ENCODE measurements around the gene DUSP21.
"Not testable (repeated sequence)": the region's sequence is repeated elsewhere in the genome, so short reads cannot be mapped to it uniquely, and the experiment has no call there.

The DUSP21 gene

DNA sequence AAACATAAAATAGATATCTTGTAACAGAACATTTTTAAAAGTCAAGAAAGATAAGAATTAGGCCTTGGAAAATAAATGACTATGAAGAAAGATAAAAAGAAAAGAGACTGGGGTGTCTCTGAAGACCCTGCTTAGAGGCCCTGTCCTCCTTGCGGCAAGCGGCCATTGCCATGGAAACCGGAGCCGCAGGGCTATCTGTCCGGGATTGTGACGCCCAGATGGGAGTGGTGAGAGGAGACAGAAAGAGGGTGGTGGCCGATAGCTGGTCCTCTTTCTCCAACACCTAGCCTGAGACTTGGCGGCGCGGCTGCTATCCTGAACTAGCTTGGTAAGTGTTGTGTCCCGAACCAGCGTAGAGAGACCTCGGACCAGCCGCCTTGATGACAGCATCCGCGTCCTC lies at the start of gene DUSP21:
Gene DUSP21, plus strand, starts transcription at position 269 of the 400 bp plus-strand sequence. Its CDS starts 112 bp downstream, at position 381.
- DNase-seq, result no peak

DNA sequence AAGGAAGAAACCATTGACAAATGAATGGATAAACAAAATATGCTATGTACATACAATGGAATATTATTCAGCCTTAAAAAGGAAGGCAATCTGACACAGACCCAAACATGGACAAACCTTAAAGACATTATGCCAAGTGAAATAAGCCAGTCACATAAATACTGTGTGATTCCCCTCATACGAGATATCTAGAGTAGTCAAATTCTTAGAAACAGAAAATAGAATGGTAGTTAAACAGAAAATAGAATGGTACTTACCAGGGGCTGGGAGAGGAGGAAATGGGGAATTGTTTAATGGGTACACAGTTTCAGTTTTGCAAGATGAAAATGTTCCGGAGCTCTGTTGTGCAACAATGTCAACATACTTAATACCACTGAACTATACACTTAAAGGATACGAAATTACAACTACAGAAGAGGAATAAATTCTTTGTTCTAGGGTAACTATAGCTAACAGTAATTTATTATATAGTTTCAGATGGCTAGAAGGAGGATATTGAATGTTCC lies 47.8 kb upstream of the DUSP21 start:
- DNase-seq, result no peak

DNA sequence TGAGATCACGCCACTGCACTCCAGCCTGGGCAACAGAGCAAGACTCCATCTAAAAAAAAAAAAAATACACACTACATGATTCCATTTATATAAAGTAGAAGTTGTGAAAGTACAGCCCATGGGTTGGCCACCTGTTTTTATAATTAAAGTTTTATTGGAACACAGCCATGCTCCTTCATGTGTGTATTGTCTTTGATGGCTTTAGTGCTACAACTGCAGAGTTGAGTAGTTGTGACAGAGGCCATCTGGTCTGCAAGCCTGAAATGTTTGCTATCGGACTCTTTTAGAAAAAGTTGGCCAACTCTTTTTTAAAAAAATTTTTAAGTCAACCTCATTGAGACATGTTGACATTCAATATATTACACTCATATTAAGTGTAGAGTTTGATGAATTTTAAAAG lies 41.2 kb upstream of the DUSP21 start:
- DNase-seq, result no peak

DNA sequence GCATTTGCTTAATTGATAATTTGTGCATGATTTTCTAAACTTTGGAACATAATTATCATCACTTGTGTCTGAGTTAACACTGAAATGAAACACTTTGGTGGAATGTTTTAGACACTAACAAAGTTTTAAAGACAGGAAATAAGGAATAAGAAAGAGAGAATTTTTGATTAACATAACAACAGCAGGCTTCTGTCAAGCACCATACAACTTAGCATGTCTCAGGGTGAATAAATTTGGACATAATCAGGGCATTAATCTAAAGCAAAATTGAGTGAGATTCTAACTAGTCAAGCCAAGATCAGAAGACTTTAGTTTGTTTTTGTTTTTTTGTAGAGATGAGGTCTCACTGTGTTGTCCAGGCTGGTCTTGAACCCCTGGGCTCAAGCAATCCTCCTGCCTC lies 28.1 kb upstream of the DUSP21 start:
- no peak for DNase-seq

GRCh38 chrX:44816367-44816766 lies 27.5 kb upstream of the DUSP21 start:
- DNase-seq, result no peak

- DNase-seq, result no peak
These were observed 26.8 kb upstream of the DUSP21 start for GRCh38 chrX:44817029-44817428.

- no peak for DNase-seq
These were observed 21.2 kb upstream of the DUSP21 start for GRCh38 chrX:44822601-44823000.

- DNase-seq, result not testable (repeated sequence)
These were observed 20.6 kb upstream of the DUSP21 start for GRCh38 chrX:44823193-44823592.

DNA sequence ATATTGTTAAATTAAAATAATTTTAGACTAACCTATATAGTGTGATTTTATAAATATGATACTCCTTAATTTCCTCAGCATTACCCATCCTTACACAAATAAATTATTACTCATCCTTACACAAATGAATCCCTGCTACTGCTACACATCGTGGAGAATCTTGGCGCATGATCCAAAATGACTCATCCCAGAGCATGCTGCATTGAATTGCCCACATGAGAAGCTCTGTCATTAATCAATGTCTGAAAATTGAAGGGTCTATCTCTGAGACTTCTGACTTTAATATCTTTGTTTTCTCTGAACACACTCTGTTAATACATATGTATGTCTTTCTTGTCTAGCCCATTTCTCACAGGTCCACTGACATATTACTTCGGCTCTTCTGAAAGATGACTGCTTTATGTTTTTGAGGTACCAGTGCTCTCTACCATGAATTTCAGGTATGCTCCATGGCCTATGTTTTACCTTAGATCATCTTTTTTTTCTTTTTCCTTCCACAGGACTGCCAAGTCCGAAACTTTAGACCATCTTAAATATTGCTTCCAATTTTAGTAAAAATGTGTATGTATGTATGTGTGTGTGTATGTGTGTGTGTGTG lies 15.7 kb upstream of the DUSP21 start:
- no peak for DNase-seq

- DNase-seq, result no peak
These were observed 14.0 kb upstream of the DUSP21 start for GRCh38 chrX:44829832-44830231.

DNA sequence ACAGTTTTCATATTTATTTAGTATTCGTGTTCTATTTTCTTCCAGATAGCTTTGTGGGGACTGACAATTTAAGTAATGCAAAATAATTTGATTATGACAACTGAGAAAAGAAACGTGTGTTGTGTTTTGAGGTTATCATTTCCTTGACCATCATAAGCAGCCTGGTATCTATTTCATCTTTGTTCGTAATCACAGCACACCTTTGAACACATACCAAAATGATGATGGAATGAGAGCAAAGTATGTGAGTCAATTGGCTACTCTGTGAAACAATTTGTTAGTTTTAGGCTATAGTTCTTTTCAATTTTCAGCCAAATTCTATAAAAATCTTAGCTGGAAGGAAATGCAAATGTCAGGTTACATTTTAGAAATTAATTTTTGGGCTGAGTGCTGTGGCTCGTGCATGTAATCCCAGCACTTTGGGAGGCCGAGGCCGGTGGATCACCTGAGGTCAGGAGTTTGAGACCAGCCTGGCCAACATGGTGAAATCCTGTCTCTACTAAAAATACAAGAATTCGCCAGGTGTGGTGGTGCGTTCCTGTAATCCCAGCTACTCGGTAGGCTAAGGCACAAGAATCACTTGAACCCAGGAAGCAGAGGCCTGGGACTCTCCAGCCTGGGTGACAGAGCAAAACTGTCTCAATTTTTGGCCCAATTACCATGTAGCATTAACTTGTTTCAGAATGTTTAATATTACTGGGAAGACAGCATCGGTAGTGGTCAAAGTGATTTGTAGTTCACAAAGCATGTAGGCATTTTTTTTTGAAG lies 1.1 kb upstream of the DUSP21 start:
- DNase-seq, result no peak

GRCh38 chrX:44843318-44843702 lies 511 bp upstream of the DUSP21 start:
- DNase-seq, result no peak

- DNase-seq, result no peak
These were observed 383 bp downstream of the DUSP21 start for GRCh38 chrX:44844204-44844603.

GRCh38 chrX:44850891-44851290 lies 7.1 kb downstream of the DUSP21 start:
- DNase-seq, result not testable (repeated sequence)

- DNase-seq, result no peak
These were observed 27.4 kb downstream of the DUSP21 start for GRCh38 chrX:44871114-44871645.

DNA sequence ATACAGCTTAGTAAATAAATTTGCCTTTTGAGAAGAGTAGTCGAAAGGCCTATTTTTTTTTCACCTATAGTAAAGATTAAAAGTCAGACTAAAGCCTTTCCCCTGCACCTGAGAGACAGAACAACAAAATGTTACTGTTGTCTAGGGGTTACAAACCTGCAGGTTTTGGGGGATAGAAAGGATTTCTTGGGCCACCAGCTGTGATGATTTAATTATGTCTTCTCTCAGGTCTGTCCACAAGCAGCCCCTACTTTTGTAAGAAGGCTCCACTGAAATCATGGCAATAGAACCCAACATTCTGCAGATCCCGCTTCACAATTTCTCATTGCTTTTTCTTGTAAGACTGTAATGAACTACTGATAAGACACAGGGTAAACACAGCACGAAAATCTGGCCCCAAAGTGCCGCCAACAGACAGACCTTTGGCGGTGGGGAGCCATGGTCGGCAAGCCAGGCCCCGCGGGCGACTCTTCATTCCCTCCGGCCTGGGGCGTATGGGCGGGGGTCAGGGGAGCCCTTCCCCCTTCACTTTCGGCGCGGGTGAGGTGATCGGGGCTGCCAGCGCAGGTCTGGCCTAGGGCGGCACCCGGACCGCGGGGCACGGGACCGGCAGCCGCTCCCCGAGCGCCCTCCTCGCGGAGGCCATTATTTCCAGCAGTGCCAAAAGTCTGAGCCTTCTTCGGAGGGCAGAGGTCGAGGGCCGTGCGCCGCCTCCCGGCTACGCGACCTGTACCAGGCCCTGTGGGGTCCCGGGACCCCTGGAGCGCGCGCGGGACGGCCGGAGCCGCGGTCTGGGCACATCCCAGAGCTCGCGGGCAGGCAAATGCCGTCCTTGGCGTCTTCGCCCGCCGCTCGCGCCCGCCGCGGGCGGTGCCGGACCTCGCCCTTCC lies 28.4 kb downstream of the DUSP21 start:
- DNase-seq, result peak; percentile 72

GRCh38 chrX:44872821-44873414 lies 29.1 kb downstream of the DUSP21 start, which contains the start of gene KDM6A:
KDM6A (plus strand) TSS chrX:44873188; CDS start chrX:44873552, 364 bp downstream.
- peak; percentile 96 for DNase-seq

- peak; percentile 43 for DNase-seq
These were observed 29.8 kb downstream of the DUSP21 start for GRCh38 chrX:44873415-44874276.

GRCh38 chrX:44874420-44875184 lies 30.8 kb downstream of the DUSP21 start:
- DNase-seq, result peak; percentile 27

DNA sequence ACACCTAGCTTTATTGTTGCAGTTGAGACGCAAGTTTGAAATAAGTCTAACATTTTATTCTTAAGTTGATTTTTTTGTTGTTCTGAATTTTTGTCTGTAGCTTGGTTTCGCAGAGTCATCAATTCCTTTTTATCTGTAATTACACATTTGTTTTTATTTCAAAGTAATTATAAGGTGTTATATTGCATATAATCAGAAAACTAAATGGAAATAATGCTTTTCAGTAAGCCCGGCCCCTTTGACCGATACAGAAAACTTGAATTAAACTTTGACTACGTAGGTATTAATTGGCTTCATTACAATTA lies 31.3 kb downstream of the DUSP21 start:
- no peak for DNase-seq

DNA sequence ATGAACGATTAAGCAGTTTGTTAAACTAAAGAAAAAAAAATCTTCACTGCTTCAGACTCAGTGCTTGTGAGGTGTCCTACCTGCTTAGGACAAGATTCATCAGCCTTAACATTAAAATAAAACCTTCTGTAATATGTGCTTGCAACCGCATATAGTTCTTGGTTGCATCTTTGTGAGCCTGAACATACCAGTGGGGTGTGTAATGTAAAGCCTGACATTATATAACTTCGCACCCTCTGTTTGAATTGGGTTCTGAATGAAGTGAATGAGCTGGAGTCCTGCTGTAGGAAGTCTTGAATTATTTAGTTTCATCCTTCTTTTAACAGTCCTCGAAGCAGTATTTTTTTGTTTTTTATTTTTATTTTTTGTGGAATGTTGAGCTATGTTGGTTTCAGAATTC lies 32.3 kb downstream of the DUSP21 start:
- no peak for DNase-seq

All from NCI-H146 (cell line).